HepG2 (cell line): ENCODE data around the gene ALB. TPM values are rescaled to one million over a fixed set of nuclear protein-coding genes. Genes with fewer than 3 reads are reported as not detected.

Source experiments
- FOXA1 ChIP-seq, 2 experiments: fragments of 450-650 bp in 1 of 2; sonication (generic) in 1 of 2; formaldehyde crosslinking in 1 of 2; IDR thresholded peaks; 2 replicates each; pipeline versions ENCODE4 v1.4.0 to v1.6.1; 2016 to 2020; ENCODE audit warnings: missing genetic modification reagents in 1 of 2
- HOXA7 ChIP-seq: sonication (generic); formaldehyde crosslinking; IDR thresholded peaks from 2 replicates; pipeline ENCODE4 v1.8.1; 2022; ENCODE audit warnings: mild to moderate bottlenecking, missing genetic modification reagents, moderate library complexity
- ISL2 ChIP-seq: sonication (generic); formaldehyde crosslinking; IDR thresholded peaks from 2 replicates; pipeline ENCODE4 v1.5.0; 2020; ENCODE audit warnings: missing genetic modification reagents
- KDM4B ChIP-seq: sonication (generic); formaldehyde crosslinking; IDR thresholded peaks from 2 replicates; pipeline ENCODE4 v1.4.0; 2020; ENCODE audit warnings: missing genetic modification reagents
- PAF1 ChIP-seq: IDR thresholded peaks from 2 replicates; pipeline ENCODE4 v1.6.1; 2016; ENCODE audit warnings: missing genetic modification reagents, missing compliant biosample characterization
- PHF5A ChIP-seq: IDR thresholded peaks from one replicate; pipeline ENCODE4 v1.6.1; 2018; ENCODE audit warnings: low read depth, missing genetic modification reagents; ENCODE audit not compliant: unreplicated experiment
- SP5 ChIP-seq: IDR thresholded peaks from 2 replicates; pipeline ENCODE4 v1.6.1; 2016; ENCODE audit warnings: low read depth, borderline replicate concordance
- SSRP1 ChIP-seq: IDR thresholded peaks from 2 replicates; pipeline ENCODE4 v1.6.1; 2016; ENCODE audit warnings: control low read depth
- TOPORS ChIP-seq: sonication (generic); formaldehyde crosslinking; IDR thresholded peaks from 2 replicates; pipeline ENCODE4 v1.8.0; 2023; ENCODE audit warnings: mild to moderate bottlenecking, missing genetic modification reagents
- ZMYM2 ChIP-seq: sonication (generic); formaldehyde crosslinking; IDR thresholded peaks from 2 replicates; pipeline ENCODE4 v1.8.0; 2022; ENCODE audit warnings: mild to moderate bottlenecking, missing genetic modification reagents
- ZNF800 ChIP-seq: sonication (generic); formaldehyde crosslinking; IDR thresholded peaks from 2 replicates; pipeline ENCODE4 v1.4.0; 2020; ENCODE audit warnings: missing genetic modification reagents
- ZSCAN20 ChIP-seq: sonication (generic); formaldehyde crosslinking; IDR thresholded peaks from 2 replicates; pipeline ENCODE4 v1.4.0; 2020; ENCODE audit warnings: missing genetic modification reagents, mild to moderate bottlenecking, borderline replicate concordance
- polyA plus RNA-seq, 8 experiments: library from polyadenylated mRNA; depleted of rRNA in 3 of 8; stranded (reverse) in 7 of 8; unstranded in 1 of 8; fragments of >200 nt; fragmentation: Illumina TruSeq in 4 of 8; extraction: Trizol in 4 of 8; gene quantifications; 2 replicates each; pipeline versions ENCODE4 v1.2.1 to v1.2.3, GENCODE V29; 2011 to 2016; ENCODE audit warnings: low read depth in 4 of 8, missing spikeins in 1 of 8, mixed read lengths in 1 of 8; ENCODE audit not compliant: insufficient read depth in 1 of 8
- total RNA-seq, 5 experiments: library from RNA; depleted of rRNA; stranded (reverse); fragments of >200 nt; fragmentation: Illumina TruSeq; extraction: Trizol; gene quantifications; 2 replicates each; pipeline ENCODE4 v1.2.3, GENCODE V29; 2016; ENCODE audit warnings: low read depth in 1 of 5
- TF ChIP-seq, protein P1 (sequence below): sonication (generic); formaldehyde crosslinking; IDR thresholded peaks from 2 replicates; pipeline ENCODE4 v1.8.1; 2023; ENCODE audit warnings: mild to moderate bottlenecking, missing genetic modification reagents, borderline replicate concordance
- TF ChIP-seq, protein P2 (sequence below): sonication (generic); formaldehyde crosslinking; IDR thresholded peaks from 2 replicates; pipeline ENCODE4 v1.8.1; 2023; ENCODE audit warnings: missing genetic modification reagents, mild to moderate bottlenecking, borderline replicate concordance

Gene ALB
- total and polyA plus RNA-seq, 2 of the 13 experiments (the other 11 are each of a cell fraction or from before 2014, with no cell fraction given) = 22,259 to 22,625 TPM

- TF ChIP-seq ZMYM2 (CRISPR knock-in tag) (no peak), ZNF800 (0 out of 2 replicates have a peak, but pooled peaks have one; percentile 4), TOPORS (CRISPR knock-in tag) (no peak), PAF1 (peak; percentile 99), SP5 (CRISPR knock-in tag) (no peak), KDM4B (CRISPR knock-in tag) (no peak), SSRP1 (CRISPR knock-in tag) (peak; percentile 95), HOXA7 (no peak), ISL2 (no peak), ZSCAN20 (CRISPR knock-in tag) (0 out of 2 replicates have a peak, but pooled peaks have one; percentile 34), FOXA1 (IDR thresholded peaks at IDR 0.05) (no peak), FOXA1 (CRISPR knock-in tag; IDR thresholded peaks at IDR 0.05) (no peak), PHF5A (no peak)
- TF ChIP-seq, protein P1, sequence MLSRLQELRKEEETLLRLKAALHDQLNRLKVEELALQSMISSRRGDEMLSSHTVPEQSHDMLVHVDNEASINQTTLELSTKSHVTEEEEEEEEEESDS = no peak
- TF ChIP-seq, protein P2, sequence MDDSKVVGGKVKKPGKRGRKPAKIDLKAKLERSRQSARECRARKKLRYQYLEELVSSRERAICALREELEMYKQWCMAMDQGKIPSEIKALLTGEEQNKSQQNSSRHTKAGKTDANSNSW (CRISPR knock-in tag) = no peak
Observed at GRCh38 chr4:73420615-73421014, 16.5 kb downstream of the ALB start (continued).
